GM12865 (cell line): ENCODE measurements around the gene PGAP3.

ENCODE experiments used
- DNase-seq: peaks from one replicate; pipeline ENCODE4 v3.0.0; 2010; ENCODE audit warnings: low read depth
- H3K4me3 ChIP-seq: 2 replicates; pipeline ENCODE4 v1.5.1; 2011; ENCODE audit warnings: mild to moderate bottlenecking, low read depth, low read length, control low read depth
- TF ChIP-seq, protein P1 (sequence below): IDR thresholded peaks from 2 replicates; pipeline ENCODE4 v1.5.1; 2011; ENCODE audit warnings: low read length, control low read depth, low read depth, inconsistent platforms; ENCODE audit not compliant: insufficient read depth; ENCODE audit errors: missing control alignments

The PGAP3 gene

DNA sequence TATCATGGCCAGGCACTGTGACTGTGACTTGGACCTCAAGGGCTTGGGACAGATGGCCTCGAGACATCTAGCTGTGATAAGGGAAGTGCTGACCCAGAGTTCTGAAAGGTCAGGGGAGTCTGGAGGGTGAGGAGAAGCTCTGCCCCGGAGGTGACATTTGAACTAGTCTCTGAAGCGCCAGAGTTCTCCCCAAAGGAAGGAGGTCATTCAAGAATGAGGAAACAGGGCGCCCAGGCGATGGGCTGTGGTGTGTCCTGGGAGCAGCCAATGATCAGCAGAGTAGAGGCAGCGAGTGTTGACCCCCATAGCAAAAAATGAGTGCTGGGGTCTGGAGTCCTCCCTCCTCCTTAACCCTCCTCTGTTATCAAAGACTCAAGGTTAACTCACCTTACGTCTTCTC, 46.0 kb downstream of the PGAP3 start:
- no peak overlapping the region for H3K4me3 ChIP-seq
- TF ChIP-seq, protein P1, sequence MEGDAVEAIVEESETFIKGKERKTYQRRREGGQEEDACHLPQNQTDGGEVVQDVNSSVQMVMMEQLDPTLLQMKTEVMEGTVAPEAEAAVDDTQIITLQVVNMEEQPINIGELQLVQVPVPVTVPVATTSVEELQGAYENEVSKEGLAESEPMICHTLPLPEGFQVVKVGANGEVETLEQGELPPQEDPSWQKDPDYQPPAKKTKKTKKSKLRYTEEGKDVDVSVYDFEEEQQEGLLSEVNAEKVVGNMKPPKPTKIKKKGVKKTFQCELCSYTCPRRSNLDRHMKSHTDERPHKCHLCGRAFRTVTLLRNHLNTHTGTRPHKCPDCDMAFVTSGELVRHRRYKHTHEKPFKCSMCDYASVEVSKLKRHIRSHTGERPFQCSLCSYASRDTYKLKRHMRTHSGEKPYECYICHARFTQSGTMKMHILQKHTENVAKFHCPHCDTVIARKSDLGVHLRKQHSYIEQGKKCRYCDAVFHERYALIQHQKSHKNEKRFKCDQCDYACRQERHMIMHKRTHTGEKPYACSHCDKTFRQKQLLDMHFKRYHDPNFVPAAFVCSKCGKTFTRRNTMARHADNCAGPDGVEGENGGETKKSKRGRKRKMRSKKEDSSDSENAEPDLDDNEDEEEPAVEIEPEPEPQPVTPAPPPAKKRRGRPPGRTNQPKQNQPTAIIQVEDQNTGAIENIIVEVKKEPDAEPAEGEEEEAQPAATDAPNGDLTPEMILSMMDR: no peak
- DNase-seq: no peak

DNA sequence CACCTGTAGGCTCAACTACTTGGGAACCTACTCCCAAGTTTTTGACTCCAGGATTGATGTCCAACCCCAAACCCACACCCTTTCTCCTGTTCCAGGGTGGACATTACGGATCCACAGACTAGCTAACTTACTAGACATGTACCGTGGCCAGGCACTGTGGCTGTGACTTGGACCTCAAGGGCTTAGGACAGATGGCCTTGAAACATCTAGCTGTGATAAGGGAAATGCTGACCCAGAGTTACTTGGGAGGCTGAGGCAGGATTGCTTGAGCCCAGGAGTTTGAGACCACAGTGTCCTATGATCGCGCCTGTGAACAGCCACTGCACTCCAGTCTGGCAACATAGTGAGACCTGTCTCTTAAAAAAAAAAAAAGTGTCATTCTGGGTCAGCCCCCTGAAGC, 46.8 kb downstream of the PGAP3 start:
- TF ChIP-seq, protein P1: no peak
- no peak overlapping the region for H3K4me3 ChIP-seq
- DNase-seq: no peak

DNA sequence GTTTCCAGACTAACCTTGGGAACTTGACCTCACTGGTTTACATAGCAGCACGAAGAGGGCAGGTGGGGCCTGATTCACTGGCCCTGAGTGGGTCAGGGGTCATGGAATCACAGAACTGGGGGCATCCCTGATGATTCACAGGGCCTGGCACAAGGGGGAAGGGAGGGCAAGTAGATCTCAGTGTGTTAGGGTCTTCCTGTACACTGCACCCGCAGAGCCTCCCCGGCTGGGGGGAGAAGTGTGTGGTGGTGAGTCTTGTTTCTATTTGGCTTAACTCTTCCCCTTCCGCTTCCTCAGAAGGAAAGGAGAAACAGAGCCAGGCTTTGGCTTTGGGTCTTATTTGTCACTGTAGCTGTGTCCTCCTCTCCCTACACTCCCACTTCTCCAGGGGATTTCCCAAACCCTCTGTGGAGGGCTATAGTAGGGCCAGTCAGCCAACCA, 47.2 kb downstream of the PGAP3 start:
- H3K4me3 ChIP-seq: no peak overlapping the region
- TF ChIP-seq, protein P1: no peak
- no peak for DNase-seq

DNA sequence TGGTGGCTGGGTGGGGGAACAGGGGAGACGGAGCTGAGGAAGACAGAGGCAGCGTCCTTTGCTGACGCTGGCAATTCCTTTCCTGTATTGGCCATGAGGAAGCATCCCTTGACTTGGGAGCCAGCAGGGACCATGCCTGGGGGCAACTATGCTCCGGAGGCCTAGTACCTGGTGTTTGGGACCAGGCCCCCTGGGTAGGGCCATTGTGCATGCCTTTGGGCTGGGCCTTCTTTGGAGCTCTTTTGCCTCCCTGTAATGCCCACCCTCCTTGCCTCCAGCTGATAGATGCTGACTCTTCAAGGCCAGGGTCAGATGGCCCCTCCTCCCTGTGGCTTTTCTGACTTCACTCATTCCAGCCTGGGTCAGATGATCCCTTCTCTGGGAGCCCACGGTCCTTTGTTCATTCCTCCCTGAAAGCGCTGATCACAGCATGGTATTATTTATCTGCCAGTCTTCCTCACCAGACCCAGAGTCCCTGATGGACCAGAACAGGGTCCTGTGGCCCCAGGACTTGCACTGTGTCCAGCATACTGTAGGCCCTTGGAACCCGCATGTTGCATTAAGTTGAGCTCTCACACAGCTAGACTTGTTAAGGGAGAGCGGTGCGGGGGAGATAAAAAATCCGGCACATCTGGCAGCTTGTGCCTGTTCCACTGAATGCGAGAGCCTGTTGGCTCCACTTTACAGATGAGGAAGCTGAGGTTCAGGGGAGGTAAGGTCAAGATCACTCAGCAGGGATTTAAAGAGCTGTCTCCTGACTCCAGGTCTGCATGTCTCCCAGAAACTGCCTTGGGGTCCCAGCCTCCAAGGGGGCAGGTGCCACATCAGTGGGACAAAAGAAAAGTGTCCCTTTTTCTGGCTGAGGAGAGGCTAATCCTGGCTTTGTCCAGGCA, 48.0 kb downstream of the PGAP3 start:
- TF ChIP-seq, protein P1: no peak
- H3K4me3 ChIP-seq: no peak overlapping the region
- no peak for DNase-seq

DNA sequence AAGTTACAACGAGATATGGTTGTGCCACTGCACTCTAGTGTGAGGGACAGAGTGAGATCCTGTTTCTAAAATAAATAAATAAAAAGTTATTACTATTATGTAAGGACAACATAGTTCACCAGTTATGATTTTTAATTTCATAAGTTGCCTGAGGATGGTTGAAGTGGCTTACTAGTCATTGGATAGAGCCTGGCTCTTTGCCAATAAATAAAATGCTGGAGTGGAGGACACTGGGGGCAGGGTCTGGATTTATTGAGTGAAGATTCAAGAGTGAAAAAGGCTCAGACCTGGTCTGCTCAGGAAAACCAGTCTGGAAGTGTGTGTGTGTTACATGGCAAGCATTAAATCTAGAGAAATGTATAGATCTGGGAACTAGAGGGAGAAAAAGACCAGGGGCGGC, 48.8 kb downstream of the PGAP3 start:
- no peak overlapping the region for H3K4me3 ChIP-seq
- DNase-seq: no peak
- TF ChIP-seq, protein P1: no peak

DNA sequence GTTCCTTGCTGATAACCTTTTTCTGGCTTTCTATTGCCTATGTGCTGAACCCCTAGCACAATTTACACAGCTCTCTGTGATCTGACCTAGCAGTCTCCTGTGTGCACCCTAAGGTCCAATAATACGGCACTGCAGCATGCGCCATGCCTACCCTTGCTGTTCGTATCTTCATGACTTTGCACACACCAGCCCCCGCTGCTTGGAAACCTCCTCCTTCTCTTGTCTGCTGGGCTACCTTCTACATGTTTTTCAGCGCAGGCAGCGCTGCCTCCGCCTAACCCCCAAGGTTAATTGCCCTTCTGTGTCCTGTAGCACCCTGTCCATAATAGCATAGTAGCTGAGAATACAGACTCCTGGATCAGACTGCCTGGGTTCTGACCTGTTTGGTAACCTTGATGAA, 49.5 kb downstream of the PGAP3 start:
- no peak for DNase-seq
- TF ChIP-seq, protein P1: no peak
- peak overlapping the region; percentile 90 for H3K4me3 ChIP-seq
